C4-2B (cell line): ENCODE results near the gene PUSL1.

ENCODE experiments used
- CTCF ChIP-seq: fragments of 450-650 bp; conservative IDR thresholded peaks from 2 replicates; pipeline ENCODE4 v1.5.1; 2017; ENCODE audit warnings: mild to moderate bottlenecking
- ZFX ChIP-seq: fragments of 450-650 bp; IDR thresholded peaks from 2 replicates; pipeline ENCODE4 v1.6.1; 2017

GRCh38 chr1:1315435-1315954, 7.1 kb downstream of the PUSL1 start:
- TF ChIP-seq CTCF (no peak), ZFX (no peak)
